Endothelial cell of umbilical vein (primary cell): ENCODE results near the gene CAPN1. TPM values are rescaled to one million over a fixed set of nuclear protein-coding genes. Genes with fewer than 3 reads are reported as not detected.

Experiments
- BruUV-seq: library from RNA; stranded (reverse); fragments of 400-500 nt; replicated peaks from 2 replicates; lab custom pipeline; 2021; lab: Mats Ljungman, UMichigan
- CTCF ChIA-PET: fragments of 300-600, 350-600 bp; sonication (Branson Sonifier 250); formaldehyde crosslinking; loops from one replicate; lab custom pipeline; 2021; ENCODE audit warnings: antibody characterized with exemption, inconsistent platforms; lab: Charles Lee
- POLR2A ChIA-PET: fragments of 300-600, 350-600 bp; sonication (Branson Sonifier 250); formaldehyde crosslinking; loops from one replicate; lab custom pipeline; 2021; ENCODE audit warnings: antibody characterized with exemption, inconsistent platforms; lab: Charles Lee
- DNase-seq: peaks from one replicate; pipeline ENCODE4 v3.0.0-alpha.2; 2011; ENCODE audit warnings: low read depth, low spot score
- FAIRE-seq: peaks from 2 replicates; lab custom pipeline; 2011; peaks lifted over from hg19 to GRCh38; lab: Jason Lieb, UNC
- H2AFZ ChIP-seq: 2 replicates; pipeline ENCODE4 v1.6.0; 2012; ENCODE audit warnings: low read depth, low read length, control low read depth, inconsistent platforms
- H3K27ac ChIP-seq: 2 replicates; pipeline ENCODE4 v1.5.1; 2011; ENCODE audit warnings: low read depth, mild to moderate bottlenecking, control low read depth, low read length, moderate library complexity; ENCODE audit not compliant: insufficient read depth
- H3K27me3 ChIP-seq, 2 experiments: 2 replicates each; pipeline versions ENCODE4 v1.6.0 to v1.6.1; 2011; ENCODE audit warnings: low read length in 2 of 2, mixed read lengths in 1 of 2; ENCODE audit not compliant: control insufficient read depth in 2 of 2, insufficient read depth in 2 of 2
- H3K36me3 ChIP-seq, 2 experiments: 2 replicates in 1 of 2; 3 replicates in 1 of 2; pipeline ENCODE4 v1.5.1; 2011; ENCODE audit warnings: low read length in 2 of 2, mild to moderate bottlenecking in 1 of 2, moderate library complexity in 1 of 2; ENCODE audit not compliant: control insufficient read depth in 2 of 2, insufficient read depth in 2 of 2; ENCODE audit errors: extremely low read depth in 1 of 2
- H3K4me1 ChIP-seq: 3 replicates; pipeline ENCODE4 v1.5.1; 2011; ENCODE audit warnings: mild to moderate bottlenecking, low read length; ENCODE audit not compliant: control insufficient read depth, insufficient read depth; ENCODE audit errors: extremely low read depth
- H3K4me2 ChIP-seq: 2 replicates; pipeline ENCODE4 v1.6.1; 2011; ENCODE audit warnings: low read length, control low read depth, mixed read lengths; ENCODE audit not compliant: insufficient read depth
- H3K4me3 ChIP-seq, 3 experiments: fragments of 200-600 bp in 1 of 3; sonication (generic), shearing (Covaris generic) in 1 of 3; replicated peaks in 1 of 3; 2 replicates each; pipeline ENCODE4 v1.5.1; 2011 to 2016; ENCODE audit warnings: control low read depth in 3 of 3, low read length in 3 of 3, mild to moderate bottlenecking in 2 of 3, inconsistent platforms in 1 of 3, low read depth in 1 of 3, moderate library complexity in 1 of 3; ENCODE audit not compliant: insufficient read depth in 1 of 3
- H3K79me2 ChIP-seq: 2 replicates; pipeline ENCODE4 v1.6.0; 2012; ENCODE audit warnings: low read length, inconsistent platforms; ENCODE audit not compliant: control insufficient read depth, insufficient read depth
- H3K9ac ChIP-seq: replicated peaks from 2 replicates; pipeline ENCODE3; 2011; ENCODE audit warnings: low read length, control low read depth; ENCODE audit not compliant: insufficient read depth; ENCODE audit errors: extremely low read depth
- H3K9me1 ChIP-seq: replicated peaks from 3 replicates; pipeline ENCODE4 v1.6.0; 2011; ENCODE audit warnings: mild to moderate bottlenecking, low read length; ENCODE audit not compliant: control insufficient read depth, insufficient read depth; ENCODE audit errors: extremely low read depth
- H3K9me3 ChIP-seq: replicated peaks from 2 replicates; pipeline ENCODE4 v1.5.1; 2012; ENCODE audit warnings: low read length, inconsistent platforms; ENCODE audit not compliant: control insufficient read depth, insufficient read depth
- H4K20me1 ChIP-seq: replicated peaks from 2 replicates; pipeline ENCODE3; 2011; ENCODE audit warnings: mild to moderate bottlenecking, low read length; ENCODE audit not compliant: control insufficient read depth, insufficient read depth; ENCODE audit errors: extremely low read depth
- CTCF ChIP-seq, 2 donors: IDR thresholded peaks; 1 replicate in 1 of 2; 2 replicates in 1 of 2; pipeline ENCODE4 v1.5.1; 2011; ENCODE audit warnings: low read length in 2 of 2, mild to moderate bottlenecking in 2 of 2, moderate library complexity in 2 of 2, control low read depth in 1 of 2, inconsistent platforms in 1 of 2, low read depth in 1 of 2; ENCODE audit not compliant: insufficient read depth in 1 of 2; ENCODE audit errors: extremely low read depth in 1 of 2
- FOS ChIP-seq: IDR thresholded peaks from 2 replicates; pipeline ENCODE4 v1.6.1; 2011; ENCODE audit warnings: mild to moderate bottlenecking, low read length, moderate library complexity, borderline replicate concordance; ENCODE audit not compliant: insufficient read depth
- GATA2 ChIP-seq: IDR thresholded peaks from 2 replicates; pipeline ENCODE4 v1.7.0; 2011; ENCODE audit warnings: low read depth, mild to moderate bottlenecking, moderate library complexity, mixed read lengths, low read length; ENCODE audit not compliant: insufficient read length, insufficient read depth
- JUN ChIP-seq: IDR thresholded peaks from 2 replicates; pipeline ENCODE4 v1.6.1; 2011; ENCODE audit warnings: borderline replicate concordance, low read depth; ENCODE audit not compliant: insufficient read length, insufficient read depth
- MAX ChIP-seq: IDR thresholded peaks from 2 replicates; pipeline ENCODE4 v1.6.1; 2011; ENCODE audit not compliant: insufficient read depth, insufficient read length
- POLR2AphosphoS5 ChIP-seq: IDR thresholded peaks from 2 replicates; pipeline ENCODE4 v1.6.1; 2012; ENCODE audit warnings: low read depth, mild to moderate bottlenecking, control low read depth, low read length, moderate library complexity; ENCODE audit not compliant: insufficient read depth
- dilution Hi-C: fragments of 300-500 bp; cut with MboI; formaldehyde crosslinking; loops from one replicate; pipeline ENCODE4 v1.15.0; 2019; ENCODE audit warnings: low sequenced_read_pairs; ENCODE audit not compliant: extremely low pct_ligation_motif_present
- intact Hi-C: fragments of 100-400 bp; cut with micrococcal nuclease; formaldehyde crosslinking; loops from one replicate; pipeline ENCODE4 v1.10.0; 2022
- polyA plus RNA-seq, 4 experiments: library from polyadenylated mRNA; depleted of rRNA in 3 of 4; stranded (reverse) in 3 of 4; unstranded in 1 of 4; fragments of >200 nt; gene quantifications; 2 replicates each; pipeline versions ENCODE4 v1.2.1 to v1.2.3, GENCODE V29; 2011 to 2012; ENCODE audit warnings: missing spikeins in 1 of 4
- total RNA-seq: library from RNA; stranded (reverse); gene quantifications from 2 replicates; pipeline ENCODE4 v1.2.3, GENCODE V29; 2021

Gene CAPN1
- total and polyA plus RNA-seq, 2 donors (not counting 3 experiments of a cell fraction or from before 2014, with no cell fraction given), result 217 to 218 TPM

GRCh38 chr11:65215441-65216076 is 33.8 kb downstream of the CAPN1 start:
- H3K36me3 ChIP-seq, result peaks cover 0 to 10% of the 10 kb centered on the region in 2 experiments
- ChIA-PET CTCF (interaction anchor here (0.9 kb wide), 1 partner anchor 10 kb away, joined by 4 read pairs; no protein-coding TSS in a partner anchor), POLR2A (no interaction called here)
- no peak overlapping the region for H3K9ac ChIP-seq
- intact Hi-C loops, result no loop called here
- no peak overlapping the region for H3K4me3 ChIP-seq
- DNase-seq, result no peak
- no peaks in the 10 kb centered on the region for H3K27me3 ChIP-seq
- H3K27ac ChIP-seq, result no peak overlapping the region
- FAIRE-seq, result no peak
- no peaks in the 10 kb centered on the region for H3K79me2 ChIP-seq
- H2AFZ ChIP-seq, result no peak overlapping the region
- no peaks in the 10 kb centered on the region for H3K4me1 ChIP-seq
- TF ChIP-seq FOS, result no peak
- no peak for TF ChIP-seq JUN
- TF ChIP-seq CTCF (IDR thresholded peaks at IDR 0.05; ENCODE audit: extremely low read depth in 1 of 2, insufficient read depth in 1 of 2, low read depth in 1 of 2, low read length in 2 of 2), result no peak
- no peak for TF ChIP-seq POLR2AphosphoS5
- TF ChIP-seq MAX, result no peak
- no peak for TF ChIP-seq GATA2
- no TSS peak for BruUV-seq
- H3K9me3 ChIP-seq, result no peaks in the 10 kb centered on the region
- no peaks in the 10 kb centered on the region for H4K20me1 ChIP-seq
- H3K9me1 ChIP-seq, result no peaks in the 10 kb centered on the region
- no peak overlapping the region for H3K4me2 ChIP-seq
- dilution Hi-C loops, result no loop called here
